Measurements from ENCODE around the gene TOPAZ1. TPM values are rescaled to one million over a fixed set of nuclear protein-coding genes. Genes with fewer than 3 reads are reported as not detected.

The TOPAZ1 gene
- total RNA-seq, 4 donors from 2014 or later = not detected

DNA sequence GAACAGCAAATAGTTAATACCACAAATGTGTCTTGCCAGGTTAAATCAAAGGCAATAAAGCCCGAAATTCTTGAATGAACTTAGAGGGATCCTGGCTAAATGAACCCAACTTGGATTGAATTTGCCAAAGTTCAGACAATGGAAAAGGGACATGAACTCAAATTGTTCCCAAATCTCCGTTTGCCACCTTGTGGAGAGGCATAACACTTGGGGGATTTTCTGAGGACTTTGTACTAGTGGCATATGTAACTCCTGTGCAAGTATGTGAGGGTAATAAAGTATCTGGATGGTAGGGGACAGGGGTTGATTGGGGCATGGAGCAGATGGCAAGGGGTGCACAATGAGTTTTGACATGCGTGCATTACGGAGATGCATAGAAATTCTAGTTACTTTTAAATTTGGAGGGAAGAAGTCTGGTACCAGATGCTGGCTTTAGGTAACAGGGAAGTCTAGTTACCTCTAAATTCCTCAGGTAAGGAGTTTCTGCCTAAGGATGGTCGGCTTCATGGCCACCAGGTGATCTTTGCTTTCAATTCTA lies 95.6 kb downstream of the TOPAZ1 start:
- H3K27me3 ChIP-seq = no peaks in the 10 kb centered on the region
- H3K27ac ChIP-seq (replicated peaks in 1 of 4) = peak overlapping the region; percentile 94 to 99 (median 96)
- intact Hi-C loops (cut with DNase I) = loop anchor here (5.0 kb wide), 1 partner anchor 175 kb away; no protein-coding TSS in a partner anchor
- TF ChIP-seq POLR2AphosphoS5 (IDR thresholded peaks at IDR 0.05) (no peak), POLR2A (IDR thresholded peaks at IDR 0.05; ENCODE audit: low read depth) (no peak), EP300 (IDR thresholded peaks at IDR 0.05) (no peak)
- TF ChIP-seq, protein P1, sequence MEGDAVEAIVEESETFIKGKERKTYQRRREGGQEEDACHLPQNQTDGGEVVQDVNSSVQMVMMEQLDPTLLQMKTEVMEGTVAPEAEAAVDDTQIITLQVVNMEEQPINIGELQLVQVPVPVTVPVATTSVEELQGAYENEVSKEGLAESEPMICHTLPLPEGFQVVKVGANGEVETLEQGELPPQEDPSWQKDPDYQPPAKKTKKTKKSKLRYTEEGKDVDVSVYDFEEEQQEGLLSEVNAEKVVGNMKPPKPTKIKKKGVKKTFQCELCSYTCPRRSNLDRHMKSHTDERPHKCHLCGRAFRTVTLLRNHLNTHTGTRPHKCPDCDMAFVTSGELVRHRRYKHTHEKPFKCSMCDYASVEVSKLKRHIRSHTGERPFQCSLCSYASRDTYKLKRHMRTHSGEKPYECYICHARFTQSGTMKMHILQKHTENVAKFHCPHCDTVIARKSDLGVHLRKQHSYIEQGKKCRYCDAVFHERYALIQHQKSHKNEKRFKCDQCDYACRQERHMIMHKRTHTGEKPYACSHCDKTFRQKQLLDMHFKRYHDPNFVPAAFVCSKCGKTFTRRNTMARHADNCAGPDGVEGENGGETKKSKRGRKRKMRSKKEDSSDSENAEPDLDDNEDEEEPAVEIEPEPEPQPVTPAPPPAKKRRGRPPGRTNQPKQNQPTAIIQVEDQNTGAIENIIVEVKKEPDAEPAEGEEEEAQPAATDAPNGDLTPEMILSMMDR (IDR thresholded peaks at IDR 0.05) = no peak
- H3K4me3 ChIP-seq = peak overlapping the region; percentile 69 to 86 (median 82)
- H3K9me3 ChIP-seq = no peaks in the 10 kb centered on the region
- no peaks in the 10 kb centered on the region for H3K36me3 ChIP-seq
- 68% methylated on average over 5 of the region's 5 CpGs for WGBS
- DNase-seq (ENCODE audit: extremely low spot score) = no peak
- H3K4me1 ChIP-seq = peaks cover 30 to 39% (median 38%) of the 10 kb centered on the region in 4 donors

DNA sequence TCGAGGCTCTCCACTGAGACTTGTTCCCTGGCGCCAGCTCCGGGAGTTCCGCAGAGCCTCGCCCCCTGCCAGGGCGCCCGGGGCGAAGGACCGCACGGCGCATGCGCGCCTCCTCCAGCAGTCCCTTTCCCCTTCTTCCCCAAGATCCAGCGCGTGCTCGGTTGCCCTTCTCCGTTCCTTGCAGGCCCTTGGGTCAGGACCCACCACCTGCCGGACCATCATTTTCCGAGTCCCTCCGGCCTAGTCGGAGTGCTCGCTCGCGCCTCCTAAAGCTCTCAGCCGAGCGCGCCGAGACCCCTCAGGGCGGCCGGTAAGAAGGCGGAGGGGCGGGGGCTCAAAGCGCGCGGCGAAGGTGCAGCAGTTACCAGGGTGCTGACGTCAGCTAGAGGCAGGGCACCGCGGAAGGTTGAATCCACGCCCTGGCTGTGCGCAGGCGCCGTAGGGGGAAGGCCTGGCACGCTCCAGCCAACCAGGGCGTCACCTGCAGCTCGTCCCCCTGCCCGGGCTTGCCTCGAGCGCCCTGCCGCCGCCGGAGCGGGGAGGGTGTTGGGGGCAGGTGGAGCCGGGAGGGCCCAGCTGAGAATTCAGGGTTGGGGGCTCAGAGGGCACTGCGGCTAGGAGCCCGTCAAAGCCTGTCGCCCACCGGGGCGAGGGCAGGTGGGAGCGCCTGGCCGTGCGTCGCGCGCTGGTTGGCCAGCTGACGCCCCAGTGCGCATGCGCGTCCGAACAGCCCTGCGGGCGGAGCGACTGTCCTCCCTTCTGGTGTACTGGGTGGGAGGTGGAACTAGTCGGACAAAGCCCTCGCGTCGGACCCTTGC lies 96.5 kb downstream of the TOPAZ1 start, which contains the start of gene TCAIM:
Gene TCAIM, plus strand, starts transcription at position 757 of the 818 bp plus-strand sequence. CDS start 16,017 bp downstream, outside the sequence.
- DNase-seq (ENCODE audit: extremely low spot score) = peak; percentile 99
- intact Hi-C loops (cut with DNase I) = loop anchor here (5.0 kb wide), 1 partner anchor 174 kb away; no protein-coding TSS in a partner anchor
- peak within 1 kb of the TSS; percentile 94 to 99 (median 96) for H3K27ac ChIP-seq (replicated peaks in 1 of 4)
- H3K4me3 ChIP-seq = peak within 1 kb of the TSS; percentile 69 to 86 (median 82)
- H3K4me1 ChIP-seq = peaks cover 33 to 48% (median 47%) of the 10 kb centered on the region in 4 donors
- 0% methylated on average over 43 of the region's 77 CpGs for WGBS
- no peaks in the 10 kb centered on the region for H3K27me3 ChIP-seq
- H3K9me3 ChIP-seq = no peaks in the 10 kb centered on the region
- TF ChIP-seq, protein P1 (IDR thresholded peaks at IDR 0.05) = peak in 1 of 3 experiments; percentile 6
- TF ChIP-seq EP300 (IDR thresholded peaks at IDR 0.05) = no peak
- TF ChIP-seq POLR2AphosphoS5 (IDR thresholded peaks at IDR 0.05) = peak; percentile 94 to 99
- peak; percentile 79 for TF ChIP-seq POLR2A (IDR thresholded peaks at IDR 0.05; ENCODE audit: low read depth)
- H3K36me3 ChIP-seq = no peaks in the 10 kb centered on the region

DNA sequence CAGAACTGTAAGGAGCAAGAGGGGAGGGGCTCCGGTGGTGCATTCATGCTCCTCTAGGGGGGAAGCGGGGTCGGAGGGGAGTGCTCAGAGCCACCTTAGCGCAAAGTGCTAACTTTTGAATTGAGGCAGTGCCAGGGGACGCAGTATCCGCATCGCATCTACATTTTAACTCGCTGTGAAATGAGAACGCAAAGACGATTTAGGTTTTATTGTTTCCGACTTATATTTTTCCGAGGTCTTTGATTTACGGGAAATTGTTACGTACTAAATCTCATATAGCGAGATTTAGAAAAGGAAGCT lies 97.1 kb downstream of the TOPAZ1 start:
- peaks cover 33 to 54% (median 50%) of the 10 kb centered on the region in 4 donors for H3K4me1 ChIP-seq
- 1% methylated on average over 15 of the region's 15 CpGs for WGBS
- intact Hi-C loops (cut with DNase I) = loop anchor here (5.0 kb wide), 1 partner anchor 174 kb away; no protein-coding TSS in a partner anchor

DNA sequence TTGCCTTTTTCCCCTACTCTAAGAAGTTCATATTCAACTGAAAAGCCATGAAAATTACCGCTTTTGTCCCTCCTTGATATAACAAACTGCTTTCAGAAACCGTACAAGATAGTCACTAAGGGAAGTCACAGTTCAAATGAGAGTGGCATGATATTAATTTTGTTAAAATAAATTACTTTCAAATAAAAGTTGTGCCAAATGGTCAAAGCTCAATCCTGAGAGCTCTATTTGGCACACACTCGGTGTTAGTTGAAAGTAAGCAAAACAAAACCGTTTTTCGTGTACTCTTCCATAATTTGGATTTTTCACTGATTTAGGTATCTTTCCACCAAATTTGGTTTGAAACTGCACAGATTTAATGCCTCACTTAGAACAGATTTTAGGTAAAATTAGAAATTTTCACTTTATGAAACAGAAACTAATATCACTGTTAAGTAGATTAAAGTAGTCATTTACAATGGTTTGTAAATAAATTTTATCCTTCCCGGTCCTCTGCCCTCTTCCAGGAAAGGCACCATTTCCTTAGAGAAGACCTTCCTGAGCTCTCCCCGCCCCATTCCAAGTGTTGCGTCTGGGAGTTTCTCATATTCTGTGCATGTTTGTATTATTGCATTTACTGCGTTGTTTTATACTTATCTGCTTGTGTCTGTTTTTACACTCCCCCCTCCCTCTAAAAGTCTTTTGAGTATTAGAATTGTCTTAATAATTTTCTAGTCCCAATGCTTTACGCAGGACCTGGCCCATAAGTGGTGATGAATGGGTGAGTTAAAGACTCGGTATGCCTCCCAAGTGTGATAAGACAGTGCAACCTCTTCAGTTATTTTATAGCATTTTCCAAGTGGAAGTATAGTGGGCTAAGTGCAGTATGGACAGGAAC lies 97.7 kb downstream of the TOPAZ1 start:
- no peak for DNase-seq (ENCODE audit: extremely low spot score)
- WGBS = 32% methylated on average over 11 of the region's 11 CpGs
- H3K27ac ChIP-seq (replicated peaks in 1 of 4) = peak overlapping the region; percentile 94 to 99 (median 96)
- no peaks in the 10 kb centered on the region for H3K9me3 ChIP-seq
- no peaks in the 10 kb centered on the region for H3K36me3 ChIP-seq
- peak overlapping the region; percentile 69 to 86 (median 82) for H3K4me3 ChIP-seq
- H3K4me1 ChIP-seq = peaks cover 33 to 57% (median 50%) of the 10 kb centered on the region in 4 donors
- no peaks in the 10 kb centered on the region for H3K27me3 ChIP-seq
- TF ChIP-seq POLR2AphosphoS5 (IDR thresholded peaks at IDR 0.05) (no peak), POLR2A (IDR thresholded peaks at IDR 0.05; ENCODE audit: low read depth) (no peak), EP300 (IDR thresholded peaks at IDR 0.05) (no peak)
- TF ChIP-seq, protein P1 (IDR thresholded peaks at IDR 0.05) = no peak
- intact Hi-C loops (cut with DNase I) = loop anchor here (5.0 kb wide), 1 partner anchor 173 kb away; no protein-coding TSS in a partner anchor

More for the DNA sequence above, 97.1 kb downstream of the TOPAZ1 start:
- Histone ChIP-seq H3K27me3 (no peaks in the 10 kb centered on the region), H3K36me3 (no peaks in the 10 kb centered on the region), H3K4me3 (peak overlapping the region; percentile 69 to 86 (median 82)), H3K9me3 (no peaks in the 10 kb centered on the region), H3K27ac (replicated peaks in 1 of 4) (peak overlapping the region; percentile 94 to 99 (median 96))
- no peak for DNase-seq (ENCODE audit: extremely low spot score)
- TF ChIP-seq EP300 (IDR thresholded peaks at IDR 0.05) (no peak), POLR2AphosphoS5 (IDR thresholded peaks at IDR 0.05) (no peak), POLR2A (IDR thresholded peaks at IDR 0.05; ENCODE audit: low read depth) (no peak)
- TF ChIP-seq, protein P1 (IDR thresholded peaks at IDR 0.05) = no peak

Measured in esophagus muscularis mucosa (tissue), 4 donors.